Mucosa of rectum (tissue), 2 donors: ENCODE results near the gene GFOD1.

Experiments
- H3K27ac ChIP-seq, 2 donors: one replicate each; pipeline ENCODE4 v1.7.0; 2013; ENCODE audit warnings: inconsistent platforms in 2 of 2, low read depth in 2 of 2, low read length in 2 of 2
- H3K27me3 ChIP-seq, 2 donors: one replicate each; pipeline ENCODE4 v1.7.0; 2013; ENCODE audit warnings: low read length in 2 of 2; ENCODE audit not compliant: control insufficient read depth in 2 of 2, insufficient read depth in 2 of 2
- H3K36me3 ChIP-seq, 2 donors: one replicate each; pipeline ENCODE4 v1.7.0; 2013; ENCODE audit warnings: low read length in 2 of 2; ENCODE audit not compliant: control insufficient read depth in 2 of 2, insufficient read depth in 2 of 2
- H3K4me1 ChIP-seq, 2 donors: one replicate each; pipeline ENCODE4 v1.7.0; 2013; ENCODE audit warnings: low read length in 2 of 2, mild to moderate bottlenecking in 1 of 2; ENCODE audit not compliant: control insufficient read depth in 2 of 2, insufficient read depth in 2 of 2
- H3K4me3 ChIP-seq, 2 donors: one replicate each; pipeline ENCODE4 v1.7.0; 2013; ENCODE audit warnings: low read length in 2 of 2
- H3K9ac ChIP-seq, 2 donors: one replicate each; pipeline ENCODE4 v1.7.0; 2013; ENCODE audit warnings: low read length in 2 of 2, low read depth in 1 of 2, mild to moderate bottlenecking in 1 of 2
- H3K9me3 ChIP-seq, 2 donors: one replicate each; pipeline ENCODE4 v1.7.0; 2013; ENCODE audit warnings: low read length in 2 of 2; ENCODE audit not compliant: control insufficient read depth in 2 of 2
- donor health status: healthy.
- donor health status: Normal muscosa, but diverticular disease.

GFOD1 gene

GRCh38 chr6:13371421-13372072, 115.9 kb downstream of the GFOD1 start:
- no peak overlapping the region for H3K27ac ChIP-seq
- H3K9ac ChIP-seq: no peak overlapping the region
- no peaks in the 10 kb centered on the region for H3K36me3 ChIP-seq
- H3K4me3 ChIP-seq: no peak overlapping the region
- no peaks in the 10 kb centered on the region for H3K9me3 ChIP-seq
- H3K4me1 ChIP-seq: no peaks in the 10 kb centered on the region
- no peaks in the 10 kb centered on the region for H3K27me3 ChIP-seq

- no peaks in the 10 kb centered on the region for H3K4me1 ChIP-seq
- H3K9ac ChIP-seq: no peak overlapping the region
- no peak overlapping the region for H3K27ac ChIP-seq
Measured at GRCh38 chr6:13370623-13371022, 116.8 kb downstream of the GFOD1 start.

GRCh38 chr6:13369591-13369990, 117.8 kb downstream of the GFOD1 start:
- H3K9ac ChIP-seq: no peak overlapping the region
- no peak overlapping the region for H3K4me3 ChIP-seq
- no peak overlapping the region for H3K27ac ChIP-seq
- no peaks in the 10 kb centered on the region for H3K9me3 ChIP-seq
- peaks cover 0 to 4% of the 10 kb centered on the region in 2 donors for H3K36me3 ChIP-seq
- no peaks in the 10 kb centered on the region for H3K27me3 ChIP-seq
- H3K4me1 ChIP-seq: no peaks in the 10 kb centered on the region

More at GRCh38 chr6:13370623-13371022, 116.8 kb downstream of the GFOD1 start:
- Histone ChIP-seq H3K4me3 (no peak overlapping the region), H3K9me3 (no peaks in the 10 kb centered on the region), H3K36me3 (no peaks in the 10 kb centered on the region), H3K27me3 (no peaks in the 10 kb centered on the region)

- H3K27ac ChIP-seq: no peak overlapping the region
- no peaks in the 10 kb centered on the region for H3K4me1 ChIP-seq
- no peak overlapping the region for H3K4me3 ChIP-seq
- H3K9me3 ChIP-seq: no peaks in the 10 kb centered on the region
- H3K9ac ChIP-seq: no peak overlapping the region
- peaks cover 0 to 4% of the 10 kb centered on the region in 2 donors for H3K36me3 ChIP-seq
- no peaks in the 10 kb centered on the region for H3K27me3 ChIP-seq
Measured at GRCh38 chr6:13368731-13369115, 118.7 kb downstream of the GFOD1 start.

- H3K36me3 ChIP-seq: peaks cover 0 to 4% of the 10 kb centered on the region in 2 donors
- no peaks in the 10 kb centered on the region for H3K4me1 ChIP-seq
Measured at GRCh38 chr6:13368079-13368730, 119.2 kb downstream of the GFOD1 start.

GRCh38 chr6:13367396-13367795, 120.0 kb downstream of the GFOD1 start:
- no peaks in the 10 kb centered on the region for H3K4me1 ChIP-seq
- no peak overlapping the region for H3K27ac ChIP-seq
- H3K4me3 ChIP-seq: no peak overlapping the region
- H3K9me3 ChIP-seq: no peaks in the 10 kb centered on the region
- H3K27me3 ChIP-seq: no peaks in the 10 kb centered on the region
- H3K36me3 ChIP-seq: peaks cover 0 to 6% of the 10 kb centered on the region in 2 donors
- H3K9ac ChIP-seq: no peak overlapping the region

More at GRCh38 chr6:13368079-13368730, 119.2 kb downstream of the GFOD1 start:
- Histone ChIP-seq H3K27ac (no peak overlapping the region), H3K9me3 (no peaks in the 10 kb centered on the region), H3K27me3 (no peaks in the 10 kb centered on the region), H3K9ac (no peak overlapping the region), H3K4me3 (no peak overlapping the region)

- no peak overlapping the region for H3K4me3 ChIP-seq
- no peaks in the 10 kb centered on the region for H3K9me3 ChIP-seq
- no peaks in the 10 kb centered on the region for H3K4me1 ChIP-seq
- no peaks in the 10 kb centered on the region for H3K27me3 ChIP-seq
- H3K27ac ChIP-seq: no peak overlapping the region
- peaks cover 0 to 6% of the 10 kb centered on the region in 2 donors for H3K36me3 ChIP-seq
- no peak overlapping the region for H3K9ac ChIP-seq
Measured at GRCh38 chr6:13365320-13365719, 122.1 kb downstream of the GFOD1 start.

- Histone ChIP-seq H3K9me3 (no peaks in the 10 kb centered on the region), H3K4me1 (no peaks in the 10 kb centered on the region), H3K27ac (no peak overlapping the region)
Measured at GRCh38 chr6:13364842-13365241, 122.6 kb downstream of the GFOD1 start.

GRCh38 chr6:13362412-13362811, 125.0 kb downstream of the GFOD1 start:
- no peak overlapping the region for H3K4me3 ChIP-seq
- peaks cover 0 to 6% of the 10 kb centered on the region in 2 donors for H3K36me3 ChIP-seq
- H3K27me3 ChIP-seq: no peaks in the 10 kb centered on the region
- no peaks in the 10 kb centered on the region for H3K4me1 ChIP-seq
- no peaks in the 10 kb centered on the region for H3K9me3 ChIP-seq
- H3K27ac ChIP-seq: no peak overlapping the region
- no peak overlapping the region for H3K9ac ChIP-seq

More at GRCh38 chr6:13364842-13365241, 122.6 kb downstream of the GFOD1 start:
- Histone ChIP-seq H3K27me3 (no peaks in the 10 kb centered on the region), H3K4me3 (no peak overlapping the region), H3K36me3 (peaks cover 0 to 6% of the 10 kb centered on the region in 2 donors), H3K9ac (no peak overlapping the region)

GRCh38 chr6:13360671-13361540, 126.5 kb downstream of the GFOD1 start:
- Histone ChIP-seq H3K27me3 (no peaks in the 10 kb centered on the region), H3K36me3 (peaks cover 0 to 6% of the 10 kb centered on the region in 2 donors), H3K4me1 (no peaks in the 10 kb centered on the region), H3K4me3 (no peak overlapping the region), H3K9ac (no peak overlapping the region), H3K27ac (no peak overlapping the region), H3K9me3 (no peaks in the 10 kb centered on the region)
